GM23338 (cell line): ENCODE measurements around the gene MRGPRF.

Experiments
- CTCF ChIP-seq, 2 experiments: fragments of 200-600 bp in 1 of 2; sonication (generic) in 1 of 2; conservative IDR thresholded peaks; 2 replicates each; pipeline versions ENCODE4 v1.5.1 to v1.6.1; 2016 to 2017; ENCODE audit warnings: antibody characterized with exemption in 2 of 2, low read depth in 2 of 2, mild to moderate bottlenecking in 2 of 2, moderate library complexity in 1 of 2
- EZH2 ChIP-seq: fragments of 200-600 bp; sonication (generic); IDR thresholded peaks from one replicate; pipeline ENCODE4 v1.8.0; 2017; ENCODE audit warnings: antibody characterized with exemption, mild to moderate bottlenecking, low read depth; ENCODE audit not compliant: unreplicated experiment
- EZH2phosphoT487 ChIP-seq: fragments of 200-600 bp; sonication (generic); IDR thresholded peaks from one replicate; pipeline ENCODE4 v1.8.1; 2018; ENCODE audit warnings: antibody characterized with exemption; ENCODE audit not compliant: unreplicated experiment

DNA sequence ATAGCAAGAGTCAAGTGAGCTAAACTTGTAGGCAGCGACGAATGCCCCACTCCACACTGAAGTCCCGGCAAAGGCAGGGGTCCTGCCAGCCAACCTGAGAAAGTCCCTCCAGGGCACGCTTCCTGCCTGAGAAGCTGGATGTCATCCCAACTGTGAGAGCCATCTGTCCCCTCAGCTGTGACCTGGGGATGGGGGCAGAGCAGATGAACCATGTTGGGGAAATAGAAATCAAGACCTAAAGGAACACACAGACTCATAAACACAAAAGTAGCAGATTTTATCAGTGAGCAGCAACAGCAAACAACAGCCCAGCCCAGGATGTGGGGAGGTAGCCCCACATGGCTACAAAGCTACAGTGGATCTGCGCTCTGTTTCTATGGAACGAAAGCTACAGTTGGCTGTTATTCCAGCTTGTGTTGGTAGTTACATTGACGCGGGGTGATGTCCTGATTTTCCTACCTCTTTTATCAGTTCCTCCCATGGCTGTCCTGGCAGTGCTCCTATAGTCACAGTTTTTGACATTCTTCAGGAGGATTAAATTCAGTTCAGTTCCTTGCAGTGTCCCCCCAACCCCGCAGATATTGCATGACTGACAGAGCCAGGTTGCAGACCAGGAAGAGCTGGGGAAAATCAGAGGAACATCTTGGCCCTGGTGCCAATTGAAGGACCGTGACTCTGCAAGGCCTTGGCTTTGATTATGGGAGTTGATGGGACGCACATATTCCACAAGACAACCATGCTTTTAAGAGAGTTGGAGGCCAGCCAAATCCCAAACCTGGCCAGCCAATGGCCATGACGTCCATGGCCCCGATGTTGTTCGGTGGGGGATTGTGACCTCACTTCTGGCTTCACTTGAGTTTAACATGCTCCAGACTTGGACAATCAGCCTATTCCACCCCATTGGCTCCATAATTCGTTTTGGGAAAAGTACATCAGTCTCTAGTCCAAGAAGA is 46.9 kb downstream of the MRGPRF start:
- no peak for TF ChIP-seq CTCF (conservative IDR thresholded peaks at IDR 0.05; ENCODE audit: low read depth in 2 of 2)
- TF ChIP-seq EZH2 = no peak
- TF ChIP-seq EZH2phosphoT487 = no peak
